M059J (cell line): ENCODE measurements around the gene FAM53C. TPM values are rescaled to one million over a fixed set of nuclear protein-coding genes. Genes with fewer than 3 reads are reported as not detected.

Source experiments
- DNase-seq: peaks from one replicate; pipeline ENCODE4 v3.0.0-alpha.2; 2012; ENCODE audit warnings: low read depth
- total RNA-seq: library from RNA; depleted of rRNA; stranded (reverse); fragments of >200 nt; shearing (Covaris generic); gene quantifications from 2 replicates; pipeline ENCODE4 v1.2.3, GENCODE V29; 2014; rRNA removed

The FAM53C gene
- total RNA-seq, 1 experiment from 2014 or later: 27.4 TPM

DNA sequence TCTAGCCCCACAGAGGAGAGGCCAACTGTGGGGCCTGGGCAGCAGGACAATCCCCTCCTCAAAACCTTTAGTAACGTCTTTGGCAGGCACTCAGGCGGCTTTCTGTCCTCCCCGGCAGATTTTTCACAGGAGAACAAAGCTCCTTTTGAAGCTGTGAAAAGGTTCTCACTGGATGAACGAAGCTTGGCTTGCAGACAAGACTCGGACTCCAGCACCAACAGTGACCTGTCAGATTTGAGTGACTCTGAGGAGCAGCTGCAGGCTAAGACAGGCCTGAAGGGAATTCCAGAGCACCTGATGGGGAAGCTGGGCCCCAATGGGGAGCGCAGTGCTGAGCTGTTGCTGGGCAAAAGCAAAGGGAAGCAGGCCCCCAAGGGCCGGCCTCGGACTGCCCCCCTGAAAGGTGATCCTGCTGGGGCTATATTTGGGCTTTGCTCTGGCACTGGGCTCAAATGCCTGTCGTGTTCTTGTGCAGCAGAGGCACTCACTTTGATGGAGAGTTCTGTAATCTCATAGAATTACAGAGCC lies 53.9 kb downstream of the FAM53C start:
- DNase-seq: no peak

Other genes starting within 250 kb of the FAM53C start
- gene NME5, start 198.8 kb upstream of the FAM53C start, total RNA-seq: 0.25 and 1.8 TPM in 2 replicates
- gene BRD8, start 159.6 kb upstream of the FAM53C start, total RNA-seq: 24.3 and 38.8 TPM in 2 replicates
- 90.2 and 133 TPM in 2 replicates for gene KIF20A, start 159.2 kb upstream of the FAM53C start, total RNA-seq
- gene CDC23, start 124.9 kb upstream of the FAM53C start, total RNA-seq: 41.4 and 47.6 TPM in 2 replicates
- not detected in 2 replicates for gene GFRA3, start 63.6 kb upstream of the FAM53C start, total RNA-seq
- 20.5 and 28.4 TPM in 2 replicates for gene CDC25C, start 6.5 kb upstream of the FAM53C start, total RNA-seq
- 29.8 and 41.5 TPM in 2 replicates for gene KDM3B, start 14.4 kb downstream of the FAM53C start, total RNA-seq
- gene REEP2, start 100.8 kb downstream of the FAM53C start, total RNA-seq: 0.32 and 1.6 TPM in 2 replicates
- 3.9 and 4.1 TPM in 2 replicates for gene EGR1, start 127.2 kb downstream of the FAM53C start, total RNA-seq
- gene ETF1, start 205.0 kb downstream of the FAM53C start, total RNA-seq: 74.2 and 91.3 TPM in 2 replicates
- gene HSPA9, start 237.1 kb downstream of the FAM53C start, total RNA-seq: 241 and 270 TPM in 2 replicates